ENCODE measurements around the gene CERS4.
"Not testable (repeated sequence)": the region's sequence is repeated elsewhere in the genome, so short reads cannot be mapped to it uniquely, and the experiment has no call there.

The CERS4 gene

GRCh38 chr19:8243146-8243545 is 34.0 kb downstream of the CERS4 start:
- TF ChIP-seq CTCF (IDR thresholded peaks at IDR 0.05; ENCODE audit: control extremely low read depth, extremely low read depth, low read depth, missing control alignments) = no peak
- ChIA-PET CTCF (interaction anchor here (0.9 to 5.1 kb wide), 7 partner anchors 9 to 300 kb away, joined by 3 to 15 read pairs (median 4); partner anchors contain the start of genes CERS4 and TIMM44), POLR2A (interaction anchor here (0.6 kb wide), 1 partner anchor 1173 kb away, joined by 16 read pairs; no protein-coding TSS in a partner anchor)
- DNase-seq (ENCODE audit: extremely low spot score) = no peak

- DNase-seq (ENCODE audit: extremely low spot score) = no peak
- TF ChIP-seq CTCF (IDR thresholded peaks at IDR 0.05; ENCODE audit: control extremely low read depth, extremely low read depth, low read depth, missing control alignments) = no peak
- ChIA-PET CTCF (interaction anchor here (1.5 to 5.1 kb wide), 2 partner anchors 7 to 274 kb away, joined by 5 to 15 read pairs; no protein-coding TSS in a partner anchor), POLR2A (interaction anchor here (0.6 kb wide), 1 partner anchor 85 kb away, joined by 5 read pairs; no protein-coding TSS in a partner anchor)
These were observed 35.3 kb downstream of the CERS4 start for GRCh38 chr19:8244442-8244841.

- DNase-seq (ENCODE audit: extremely low spot score) = no peak
- ChIA-PET POLR2A (no interaction called here), CTCF (no interaction called here)
- TF ChIP-seq CTCF (IDR thresholded peaks at IDR 0.05; ENCODE audit: control extremely low read depth, extremely low read depth, low read depth, missing control alignments) = no peak
These were observed 37.0 kb downstream of the CERS4 start for GRCh38 chr19:8245869-8246835.

GRCh38 chr19:8247129-8247890 is 38.1 kb downstream of the CERS4 start:
- POLR2A ChIA-PET; CTCF ChIA-PET; DNase-seq (ENCODE audit: extremely low spot score): not testable (repeated sequence)

- ChIA-PET CTCF (no interaction called here), POLR2A (no interaction called here)
- no peak for DNase-seq (ENCODE audit: extremely low spot score)
- TF ChIP-seq CTCF (IDR thresholded peaks at IDR 0.05; ENCODE audit: control extremely low read depth, extremely low read depth, low read depth, missing control alignments) = no peak
These were observed 39.5 kb downstream of the CERS4 start for GRCh38 chr19:8248348-8249328.

GRCh38 chr19:8250596-8250995 is 41.4 kb downstream of the CERS4 start:
- no peak for TF ChIP-seq CTCF (IDR thresholded peaks at IDR 0.05; ENCODE audit: control extremely low read depth, extremely low read depth, low read depth, missing control alignments)
- no peak for DNase-seq (ENCODE audit: extremely low spot score)
- CTCF ChIA-PET = interaction anchor here (2.2 to 3.8 kb wide), 3 partner anchors 9 to 92 kb away, joined by 6 to 21 read pairs (median 15); no protein-coding TSS in a partner anchor
- POLR2A ChIA-PET = no interaction called here
